Epithelial cell of proximal tubule (primary cell): Measurements from ENCODE around the gene POLD4. TPM values are rescaled to one million over a fixed set of nuclear protein-coding genes. Genes with fewer than 3 reads are reported as not detected.

Experiments
- DNase-seq: peaks from one replicate; pipeline ENCODE4 v3.0.0-alpha.2; 2011; ENCODE audit warnings: low read depth
- H3K4me3 ChIP-seq: 2 replicates; pipeline ENCODE4 v1.5.1; 2011; ENCODE audit warnings: low read depth, mild to moderate bottlenecking, low read length
- total RNA-seq: library from RNA; depleted of rRNA; stranded (reverse); fragments of >200 nt; gene quantifications from 2 replicates; pipeline ENCODE4 v1.2.3, GENCODE V29; 2015
- TF ChIP-seq, protein P1 (sequence below): conservative IDR thresholded peaks from 2 replicates; pipeline ENCODE4 v1.5.1; 2012; ENCODE audit warnings: low read depth, mild to moderate bottlenecking, low read length

Gene POLD4
- total RNA-seq, 1 donor from 2014 or later = 174 TPM

- TF ChIP-seq, protein P1, sequence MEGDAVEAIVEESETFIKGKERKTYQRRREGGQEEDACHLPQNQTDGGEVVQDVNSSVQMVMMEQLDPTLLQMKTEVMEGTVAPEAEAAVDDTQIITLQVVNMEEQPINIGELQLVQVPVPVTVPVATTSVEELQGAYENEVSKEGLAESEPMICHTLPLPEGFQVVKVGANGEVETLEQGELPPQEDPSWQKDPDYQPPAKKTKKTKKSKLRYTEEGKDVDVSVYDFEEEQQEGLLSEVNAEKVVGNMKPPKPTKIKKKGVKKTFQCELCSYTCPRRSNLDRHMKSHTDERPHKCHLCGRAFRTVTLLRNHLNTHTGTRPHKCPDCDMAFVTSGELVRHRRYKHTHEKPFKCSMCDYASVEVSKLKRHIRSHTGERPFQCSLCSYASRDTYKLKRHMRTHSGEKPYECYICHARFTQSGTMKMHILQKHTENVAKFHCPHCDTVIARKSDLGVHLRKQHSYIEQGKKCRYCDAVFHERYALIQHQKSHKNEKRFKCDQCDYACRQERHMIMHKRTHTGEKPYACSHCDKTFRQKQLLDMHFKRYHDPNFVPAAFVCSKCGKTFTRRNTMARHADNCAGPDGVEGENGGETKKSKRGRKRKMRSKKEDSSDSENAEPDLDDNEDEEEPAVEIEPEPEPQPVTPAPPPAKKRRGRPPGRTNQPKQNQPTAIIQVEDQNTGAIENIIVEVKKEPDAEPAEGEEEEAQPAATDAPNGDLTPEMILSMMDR = no peak
- H3K4me3 ChIP-seq = no peak overlapping the region
- no peak for DNase-seq
These were observed 45.1 kb downstream of the POLD4 start for GRCh38 chr11:67308031-67308866.

DNA sequence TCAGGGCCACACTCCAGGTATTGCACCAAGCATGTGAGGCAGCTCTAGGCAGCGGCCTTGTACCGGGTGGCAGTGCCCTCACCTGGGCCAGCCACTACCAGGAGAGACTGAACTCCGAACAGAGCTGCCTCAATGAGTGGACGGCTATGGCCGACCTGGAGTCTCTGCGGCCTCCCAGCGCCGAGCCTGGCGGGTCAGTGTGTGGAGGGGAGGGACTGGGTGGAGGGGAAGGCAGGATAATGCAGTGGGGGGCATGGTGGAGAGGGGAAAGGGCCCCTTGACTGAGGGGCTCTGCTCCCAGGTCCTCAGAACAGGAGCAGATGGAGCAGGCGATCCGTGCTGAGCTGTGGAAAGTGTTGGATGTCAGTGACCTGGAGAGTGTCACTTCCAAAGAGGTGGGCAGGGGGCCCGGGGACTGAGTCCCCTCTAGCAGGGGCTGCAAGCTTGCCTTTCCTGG is 45.8 kb downstream of the POLD4 start:
- no peak for DNase-seq
- no peak overlapping the region for H3K4me3 ChIP-seq
- TF ChIP-seq, protein P1 = no peak

GRCh38 chr11:67306769-67307544 is 46.4 kb downstream of the POLD4 start:
- no peak overlapping the region for H3K4me3 ChIP-seq
- no peak for DNase-seq
- TF ChIP-seq, protein P1 = no peak

DNA sequence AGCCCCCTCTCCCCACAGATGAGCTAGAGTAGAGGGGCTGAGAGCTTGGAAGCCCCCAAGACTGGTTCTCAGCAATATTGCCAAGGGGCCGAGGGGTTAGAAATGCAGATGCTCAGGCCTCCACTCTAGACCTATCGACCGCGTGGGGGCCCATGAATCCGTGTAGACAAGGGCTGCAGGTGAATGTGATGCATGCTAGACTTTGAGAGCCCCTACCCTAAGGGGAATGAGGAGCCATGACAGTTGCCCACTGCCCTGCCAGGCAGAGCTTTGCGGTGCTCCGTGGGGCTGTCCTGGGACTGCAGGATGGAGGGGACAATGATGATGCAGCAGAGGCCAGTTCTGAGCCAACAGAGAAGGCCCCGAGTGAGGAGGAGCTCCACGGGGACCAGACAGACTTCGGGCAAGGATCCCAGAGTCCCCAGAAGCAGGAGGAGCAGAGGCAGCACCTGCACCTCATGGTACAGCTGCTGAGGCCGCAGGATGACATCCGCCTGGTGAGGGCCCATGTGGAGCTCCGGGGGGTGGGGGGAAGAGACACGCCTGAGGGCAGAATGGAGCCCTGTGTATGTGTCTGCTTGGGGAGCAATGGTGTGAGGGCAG is 48.7 kb downstream of the POLD4 start:
- H3K4me3 ChIP-seq = peak overlapping the region; percentile 66
- no peak for DNase-seq
- TF ChIP-seq, protein P1 = no peak

DNA sequence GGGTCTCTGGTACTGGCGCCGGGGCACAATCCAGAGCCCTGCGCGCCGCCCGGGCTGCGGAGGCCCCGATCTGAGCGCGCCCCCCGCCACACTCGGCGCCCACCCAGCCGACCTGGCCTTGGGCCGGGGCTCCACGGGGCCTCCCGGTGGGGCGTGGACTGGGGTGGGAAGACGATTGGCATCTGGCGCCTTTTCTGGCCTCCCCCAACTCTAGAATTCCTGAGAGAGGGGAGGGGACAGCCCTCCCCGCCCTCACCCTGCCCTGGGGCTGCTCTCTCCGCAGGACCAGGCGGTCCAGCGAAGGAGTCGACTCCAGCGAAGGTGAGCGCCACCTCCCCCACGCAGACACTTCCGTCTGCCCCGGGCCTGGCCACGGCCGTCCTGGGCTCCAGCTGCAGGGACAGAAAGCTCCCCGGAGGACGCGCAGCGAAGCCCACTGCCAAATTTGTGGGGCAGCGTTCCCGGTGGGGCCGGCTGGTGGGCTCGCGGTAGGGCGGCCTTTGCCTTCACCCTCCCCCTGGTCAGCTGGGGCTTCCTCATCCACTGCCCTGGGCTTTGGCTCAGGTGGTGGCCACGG is 49.4 kb downstream of the POLD4 start:
- TF ChIP-seq, protein P1 = no peak
- DNase-seq = no peak
- peak overlapping the region; percentile 66 for H3K4me3 ChIP-seq

DNA sequence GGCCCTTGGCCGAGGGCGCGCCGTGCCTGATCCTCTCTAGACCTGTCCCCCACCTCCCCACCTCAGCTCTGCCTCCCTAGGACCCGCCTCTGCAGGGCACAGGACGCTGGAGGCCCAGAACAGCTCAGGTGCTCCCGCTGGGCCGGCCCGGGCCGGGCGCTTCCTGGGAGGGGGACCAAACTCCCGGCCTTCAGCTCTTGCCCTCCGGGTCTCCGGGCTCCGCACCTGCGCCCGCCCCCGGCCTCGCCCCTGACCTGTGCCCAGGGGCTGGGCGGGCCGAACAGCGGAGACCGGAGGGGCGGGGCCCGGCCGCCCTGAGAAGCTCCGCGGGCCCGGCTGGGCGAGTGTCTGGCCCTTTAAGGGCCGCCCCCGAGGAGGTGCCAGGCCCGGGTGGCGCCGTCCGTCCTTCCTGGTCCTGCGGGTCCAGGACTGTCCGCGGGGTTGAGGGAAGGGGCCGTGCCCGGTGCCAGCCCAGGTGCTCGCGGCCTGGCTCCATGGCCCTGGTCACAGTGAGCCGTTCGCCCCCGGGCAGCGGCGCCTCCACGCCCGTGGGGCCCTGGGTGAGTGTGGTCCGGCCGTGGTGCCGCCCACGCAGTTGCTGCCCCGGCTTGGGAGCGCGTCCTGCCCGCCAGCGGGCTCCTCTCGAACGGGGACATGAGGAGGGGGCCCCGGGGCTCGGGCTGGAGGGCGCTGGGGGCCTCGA is 50.1 kb downstream of the POLD4 start, which contains the start of gene SSH3:
Gene SSH3 (plus strand): TSS at position 399 of the 703 bp plus-strand sequence. CDS start 96 bp downstream, at position 495.
- DNase-seq = no peak
- peak within 1 kb of the TSS; percentile 66 for H3K4me3 ChIP-seq
- TF ChIP-seq, protein P1 = no peak
